Mucosa of rectum (tissue), 2 donors: ENCODE results near the gene PSME3IP1.

Source experiments
- H3K27ac ChIP-seq, 2 donors: one replicate each; pipeline ENCODE4 v1.7.0; 2013; ENCODE audit warnings: inconsistent platforms in 2 of 2, low read depth in 2 of 2, low read length in 2 of 2
- H3K27me3 ChIP-seq, 2 donors: one replicate each; pipeline ENCODE4 v1.7.0; 2013; ENCODE audit warnings: low read length in 2 of 2; ENCODE audit not compliant: control insufficient read depth in 2 of 2, insufficient read depth in 2 of 2
- H3K36me3 ChIP-seq, 2 donors: one replicate each; pipeline ENCODE4 v1.7.0; 2013; ENCODE audit warnings: low read length in 2 of 2; ENCODE audit not compliant: control insufficient read depth in 2 of 2, insufficient read depth in 2 of 2
- H3K4me1 ChIP-seq, 2 donors: one replicate each; pipeline ENCODE4 v1.7.0; 2013; ENCODE audit warnings: low read length in 2 of 2, mild to moderate bottlenecking in 1 of 2; ENCODE audit not compliant: control insufficient read depth in 2 of 2, insufficient read depth in 2 of 2
- H3K4me3 ChIP-seq, 2 donors: one replicate each; pipeline ENCODE4 v1.7.0; 2013; ENCODE audit warnings: low read length in 2 of 2
- H3K9ac ChIP-seq, 2 donors: one replicate each; pipeline ENCODE4 v1.7.0; 2013; ENCODE audit warnings: low read length in 2 of 2, low read depth in 1 of 2, mild to moderate bottlenecking in 1 of 2
- H3K9me3 ChIP-seq, 2 donors: one replicate each; pipeline ENCODE4 v1.7.0; 2013; ENCODE audit warnings: low read length in 2 of 2; ENCODE audit not compliant: control insufficient read depth in 2 of 2
- donor health status: healthy.
- donor health status: Normal muscosa, but diverticular disease.

Gene PSME3IP1

DNA sequence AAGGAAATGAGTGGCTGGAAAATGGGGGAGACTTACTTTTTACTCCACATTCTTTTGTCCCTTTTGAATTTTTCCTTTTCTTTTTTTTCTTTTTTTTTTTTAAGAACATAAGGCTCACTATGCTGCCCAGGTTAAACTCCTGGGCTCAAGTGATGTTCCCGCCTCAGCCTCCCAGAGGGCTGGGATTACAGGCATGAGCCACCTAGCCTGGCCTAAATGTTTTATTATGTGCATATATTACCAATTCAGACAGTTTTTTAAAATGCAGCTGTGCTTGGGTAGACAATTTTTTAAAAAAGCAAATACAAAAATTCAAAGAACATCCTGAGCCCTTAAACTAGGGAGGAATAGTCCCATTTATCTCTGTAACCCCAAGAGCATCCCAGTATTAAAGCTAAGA lies 28.3 kb downstream of the PSME3IP1 start:
- Histone ChIP-seq H3K27me3 (no peaks in the 10 kb centered on the region), H3K36me3 (peaks cover 50 to 55% of the 10 kb centered on the region in 2 donors), H3K9ac (no peak overlapping the region), H3K4me1 (peaks cover 0 to 2% of the 10 kb centered on the region in 2 donors), H3K9me3 (no peaks in the 10 kb centered on the region), H3K27ac (no peak overlapping the region), H3K4me3 (no peak overlapping the region)

DNA sequence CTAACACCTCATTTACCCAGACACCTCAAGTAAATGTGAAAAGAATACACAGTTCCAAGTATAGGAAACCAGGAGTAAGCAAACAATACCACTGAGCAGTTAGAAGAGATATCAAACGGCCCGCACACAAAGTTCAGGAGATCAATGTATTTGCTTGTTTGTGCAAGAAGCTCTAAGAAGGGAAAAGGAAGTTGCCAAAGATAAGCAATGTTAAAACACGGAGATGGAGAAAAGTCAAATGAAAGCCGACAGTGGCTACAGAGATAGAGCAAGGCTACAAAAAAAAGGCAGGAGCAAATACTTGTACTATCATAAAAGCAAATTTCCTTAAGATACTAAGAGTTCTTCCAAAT lies 29.5 kb downstream of the PSME3IP1 start:
- H3K36me3 ChIP-seq = peaks cover 57 to 61% of the 10 kb centered on the region in 2 donors
- H3K27ac ChIP-seq = no peak overlapping the region
- H3K9ac ChIP-seq = no peak overlapping the region
- no peaks in the 10 kb centered on the region for H3K27me3 ChIP-seq
- H3K9me3 ChIP-seq = no peaks in the 10 kb centered on the region
- peaks cover 0 to 2% of the 10 kb centered on the region in 2 donors for H3K4me1 ChIP-seq
- no peak overlapping the region for H3K4me3 ChIP-seq

- no peak overlapping the region for H3K4me3 ChIP-seq
- peaks cover 54 to 59% of the 10 kb centered on the region in 2 donors for H3K36me3 ChIP-seq
- H3K27me3 ChIP-seq = no peaks in the 10 kb centered on the region
- no peak overlapping the region for H3K27ac ChIP-seq
- no peak overlapping the region for H3K9ac ChIP-seq
- no peaks in the 10 kb centered on the region for H3K9me3 ChIP-seq
- H3K4me1 ChIP-seq = peaks cover 0 to 2% of the 10 kb centered on the region in 2 donors
These were observed 30.0 kb downstream of the PSME3IP1 start for GRCh38 chr16:57155702-57156350.

GRCh38 chr16:57153841-57154240 lies 32.0 kb downstream of the PSME3IP1 start:
- H3K4me1 ChIP-seq = no peaks in the 10 kb centered on the region
- H3K27me3 ChIP-seq = no peaks in the 10 kb centered on the region
- H3K9ac ChIP-seq = no peak overlapping the region
- H3K27ac ChIP-seq = no peak overlapping the region
- no peak overlapping the region for H3K4me3 ChIP-seq
- H3K36me3 ChIP-seq = peaks cover 45 to 51% of the 10 kb centered on the region in 2 donors
- no peaks in the 10 kb centered on the region for H3K9me3 ChIP-seq

- H3K27ac ChIP-seq = no peak overlapping the region
- H3K4me1 ChIP-seq = peaks cover 0 to 2% of the 10 kb centered on the region in 2 donors
- H3K36me3 ChIP-seq = peaks cover 36 to 53% of the 10 kb centered on the region in 2 donors
- H3K4me3 ChIP-seq = no peak overlapping the region
- no peak overlapping the region for H3K9ac ChIP-seq
- H3K9me3 ChIP-seq = no peaks in the 10 kb centered on the region
- H3K27me3 ChIP-seq = no peaks in the 10 kb centered on the region
These were observed 33.4 kb downstream of the PSME3IP1 start for GRCh38 chr16:57152096-57153093.

DNA sequence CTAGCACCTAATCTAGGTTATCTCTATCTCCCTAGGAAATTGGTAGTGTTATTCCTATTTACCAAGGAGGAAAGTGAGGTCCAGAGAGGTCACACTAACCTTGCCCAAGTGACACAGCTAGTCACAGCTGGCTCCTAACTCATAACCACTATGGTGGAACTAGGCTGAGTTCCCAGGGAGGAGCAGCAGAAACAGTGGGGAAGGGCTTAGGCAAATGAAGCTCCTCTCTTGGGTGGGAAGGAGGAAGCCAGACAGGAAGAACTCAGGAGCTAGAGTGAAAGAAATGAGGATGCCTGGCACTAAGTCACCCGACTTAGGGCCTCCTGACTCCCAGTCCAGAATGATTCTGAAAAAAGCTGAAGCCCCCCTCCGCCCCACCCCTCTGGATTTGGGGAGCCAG lies 34.5 kb downstream of the PSME3IP1 start:
- peaks cover 0 to 4% of the 10 kb centered on the region in 2 donors for H3K4me1 ChIP-seq
- no peak overlapping the region for H3K27ac ChIP-seq
- H3K36me3 ChIP-seq = peaks cover 33 to 48% of the 10 kb centered on the region in 2 donors

GRCh38 chr16:57150682-57151330 lies 35.0 kb downstream of the PSME3IP1 start:
- Histone ChIP-seq H3K36me3 (peaks cover 29 to 44% of the 10 kb centered on the region in 2 donors), H3K4me1 (peaks cover 0 to 4% of the 10 kb centered on the region in 2 donors)

More for the DNA sequence above, 34.5 kb downstream of the PSME3IP1 start:
- H3K9me3 ChIP-seq = no peaks in the 10 kb centered on the region
- no peak overlapping the region for H3K9ac ChIP-seq
- no peak overlapping the region for H3K4me3 ChIP-seq
- no peaks in the 10 kb centered on the region for H3K27me3 ChIP-seq

GRCh38 chr16:57149391-57149790 lies 36.4 kb downstream of the PSME3IP1 start:
- Histone ChIP-seq H3K9ac (no peak overlapping the region), H3K4me3 (no peak overlapping the region), H3K27ac (no peak overlapping the region), H3K27me3 (no peaks in the 10 kb centered on the region), H3K4me1 (peaks cover 0 to 4% of the 10 kb centered on the region in 2 donors), H3K36me3 (peaks cover 23 to 33% of the 10 kb centered on the region in 2 donors), H3K9me3 (no peaks in the 10 kb centered on the region)

More at GRCh38 chr16:57150682-57151330, 35.0 kb downstream of the PSME3IP1 start:
- no peak overlapping the region for H3K9ac ChIP-seq
- no peaks in the 10 kb centered on the region for H3K9me3 ChIP-seq
- H3K27me3 ChIP-seq = no peaks in the 10 kb centered on the region
- H3K27ac ChIP-seq = no peak overlapping the region
- H3K4me3 ChIP-seq = no peak overlapping the region

DNA sequence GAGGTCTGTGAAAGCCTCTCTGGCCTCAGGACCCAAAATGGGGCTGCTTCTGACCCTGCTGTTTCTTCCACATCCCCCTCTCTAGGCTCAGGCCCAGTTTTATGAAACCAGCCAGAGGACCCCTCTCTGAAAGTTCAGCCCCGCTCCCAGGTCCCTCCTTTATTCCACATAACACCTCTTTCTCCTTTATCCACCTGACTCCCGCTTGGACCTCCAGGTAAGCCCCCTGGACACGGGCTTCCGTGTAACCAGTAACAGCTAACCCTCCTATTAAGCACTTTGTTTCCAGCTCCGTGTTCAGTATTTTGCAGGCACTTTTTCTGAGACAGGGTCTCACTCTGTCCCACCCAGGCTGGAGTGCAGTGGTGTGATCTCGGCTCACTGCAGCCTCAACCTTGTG lies 37.4 kb downstream of the PSME3IP1 start:
- Histone ChIP-seq H3K9me3 (no peaks in the 10 kb centered on the region), H3K27me3 (no peaks in the 10 kb centered on the region), H3K27ac (no peak overlapping the region), H3K4me1 (peaks cover 7 to 11% of the 10 kb centered on the region in 2 donors), H3K36me3 (peaks cover 15 to 24% of the 10 kb centered on the region in 2 donors), H3K4me3 (no peak overlapping the region), H3K9ac (no peak overlapping the region)
